Measurements from ENCODE around the gene GLP1R. TPM values are rescaled to one million over a fixed set of nuclear protein-coding genes. Genes with fewer than 3 reads are reported as not detected.

GLP1R gene
- polyA plus RNA-seq, 2 of the 4 experiments (the other 2 are of a cell fraction), result not detected

GRCh38 chr6:39020136-39020535, 28.4 kb upstream of the GLP1R start:
- ATAC-seq, result no peak
- CTCF ChIA-PET, result no interaction called here
- no peak overlapping the region for H3K27ac ChIP-seq
- H3K4me1 ChIP-seq, result no peaks in the 10 kb centered on the region
- no peak for DNase-seq (ENCODE audit: low read depth in 1 of 2, low spot score in 1 of 2)
- 12% methylated on average over 2 of the region's 2 CpGs for WGBS (ENCODE audit: missing lambda C conversion rate)
- H3K4me3 ChIP-seq, result no peak overlapping the region
- no peaks in the 10 kb centered on the region for H3K9me3 ChIP-seq
- no peak for FAIRE-seq
- TF ChIP-seq BHLHE40 (IDR thresholded peaks at IDR 0.05; ENCODE audit: low read depth, low read length), result no peak
- TF ChIP-seq RFX5 (IDR thresholded peaks at IDR 0.05), result no peak
- no peak for TF ChIP-seq GATA3 (IDR thresholded peaks at IDR 0.05; ENCODE audit: borderline replicate concordance)
- no peak for TF ChIP-seq CTCF (IDR thresholded peaks at IDR 0.05)
- no peak for TF ChIP-seq FOXS1 (CRISPR knock-in tag; IDR thresholded peaks at IDR 0.05)
- TF ChIP-seq NFE2L2 (conservative IDR thresholded peaks at IDR 0.05; ENCODE audit: low read length), result no peak
- no peak for TF ChIP-seq KDM5A (IDR thresholded peaks at IDR 0.05)
- TF ChIP-seq RAD21 (conservative IDR thresholded peaks at IDR 0.05 in 1 of 2, IDR thresholded peaks at IDR 0.05 in 1 of 2), result no peak
- no peak for TF ChIP-seq CHD4 (IDR thresholded peaks at IDR 0.05; ENCODE audit: borderline replicate concordance)
- TF ChIP-seq MAX (IDR thresholded peaks at IDR 0.05), result no peak
- TF ChIP-seq EHMT2 (IDR thresholded peaks at IDR 0.05; ENCODE audit: low read depth), result no peak
- no peak for TF ChIP-seq REST (IDR thresholded peaks at IDR 0.05)
- TF ChIP-seq HOXA7 (CRISPR knock-in tag; IDR thresholded peaks at IDR 0.05), result no peak
- no peak for TF ChIP-seq FOSL2 (IDR thresholded peaks at IDR 0.05)
- no peak for TF ChIP-seq FOSL2 (CRISPR knock-in tag; IDR thresholded peaks at IDR 0.05)
- no peak for TF ChIP-seq PHF8 (IDR thresholded peaks at IDR 0.05; ENCODE audit: borderline replicate concordance, low read depth)
- TF ChIP-seq HMGXB4 (CRISPR knock-in tag; IDR thresholded peaks at IDR 0.05; ENCODE audit: borderline replicate concordance), result no peak
- TF ChIP-seq RNF2 (IDR thresholded peaks at IDR 0.05; ENCODE audit: borderline replicate concordance, low read depth), result no peak
- TF ChIP-seq EHF (CRISPR knock-in tag; IDR thresholded peaks at IDR 0.05), result no peak
- POLR2A ChIA-PET, result no interaction called here
- no peak overlapping the region for H3K4me2 ChIP-seq

- Histone ChIP-seq H3K27ac (no peak overlapping the region), H3K4me2 (no peak overlapping the region), H3K4me1 (no peaks in the 10 kb centered on the region), H3K4me3 (no peak overlapping the region), H3K9me3 (no peaks in the 10 kb centered on the region)
- no peak for DNase-seq (ENCODE audit: low read depth in 1 of 2, low spot score in 1 of 2)
- ATAC-seq, result no peak
- ChIA-PET CTCF (no interaction called here), POLR2A (no interaction called here)
- no peak for FAIRE-seq
- 3% methylated on average over 2 of the region's 2 CpGs for WGBS (ENCODE audit: missing lambda C conversion rate)
- TF ChIP-seq ZSCAN20 (CRISPR knock-in tag; IDR thresholded peaks at IDR 0.05), result no peak
- TF ChIP-seq ESRRA (IDR thresholded peaks at IDR 0.05; ENCODE audit: borderline replicate concordance, low read length), result no peak
- TF ChIP-seq ZNF302 (CRISPR knock-in tag; IDR thresholded peaks at IDR 0.05), result no peak
- TF ChIP-seq NR3C1 (IDR thresholded peaks at IDR 0.05), result no peak
- no peak for TF ChIP-seq GATA3 (IDR thresholded peaks at IDR 0.05; ENCODE audit: borderline replicate concordance)
- TF ChIP-seq NPAS2 (CRISPR knock-in tag; IDR thresholded peaks at IDR 0.05; ENCODE audit: borderline replicate concordance), result no peak
- TF ChIP-seq CHD4 (IDR thresholded peaks at IDR 0.05; ENCODE audit: borderline replicate concordance), result no peak
- no peak for TF ChIP-seq BHLHE40 (IDR thresholded peaks at IDR 0.05; ENCODE audit: low read depth, low read length)
- no peak for TF ChIP-seq KDM1A (IDR thresholded peaks at IDR 0.05; ENCODE audit: low read depth)
- TF ChIP-seq POLR2AphosphoS2 (conservative IDR thresholded peaks at IDR 0.05; ENCODE audit: low read length), result no peak
- TF ChIP-seq EHF (CRISPR knock-in tag; IDR thresholded peaks at IDR 0.05), result no peak
- no peak for TF ChIP-seq HOXB5 (CRISPR knock-in tag; IDR thresholded peaks at IDR 0.05)
- no peak for TF ChIP-seq RFX5 (IDR thresholded peaks at IDR 0.05)
- no peak for TF ChIP-seq HEYL (CRISPR knock-in tag; IDR thresholded peaks at IDR 0.05)
- no peak for TF ChIP-seq SREBF2 (IDR thresholded peaks at IDR 0.05)
- no peak for TF ChIP-seq POLR2A (IDR thresholded peaks at IDR 0.05; ENCODE audit: low read length)
- TF ChIP-seq CTCF (IDR thresholded peaks at IDR 0.05), result no peak
These were observed 27.5 kb upstream of the GLP1R start for GRCh38 chr6:39021041-39021440.

Measured in A549 (cell line).